Skin of body (tissue), 2 donors: ENCODE measurements around the gene EDC4. TPM values are rescaled to one million over a fixed set of nuclear protein-coding genes. Genes with fewer than 3 reads are reported as not detected.

Source experiments
- DNase-seq: peaks from one replicate; lab custom pipeline; 2025; lab: John Stamatoyannopoulos, UW
- total RNA-seq: library from RNA; depleted of rRNA; stranded (reverse); fragments of >200 nt; gene quantifications from one replicate; pipeline ENCODE4 v1.2.3, GENCODE V29; 2014

Gene EDC4
- total RNA-seq, 1 donor from 2014 or later = 36.7 TPM

DNA sequence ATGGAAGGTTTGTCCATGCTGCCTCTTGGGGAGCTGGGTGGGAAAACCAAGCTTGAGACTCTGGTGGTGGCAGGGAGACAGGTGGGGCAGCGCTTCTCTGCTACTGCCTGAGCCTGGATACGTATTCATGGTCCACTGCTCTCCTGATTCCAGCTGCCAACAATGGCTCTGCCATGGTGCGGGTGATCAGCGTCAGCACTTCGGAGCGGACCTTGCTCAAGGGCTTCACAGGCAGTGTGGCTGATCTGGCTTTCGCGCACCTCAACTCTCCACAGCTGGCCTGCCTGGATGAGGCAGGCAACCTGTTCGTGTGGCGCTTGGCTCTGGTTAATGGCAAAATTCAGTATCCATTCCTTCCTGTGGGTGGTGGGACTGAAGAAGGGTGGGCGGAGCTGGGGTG, 4.2 kb downstream of the EDC4 start:
- DNase-seq = no peak

DNA sequence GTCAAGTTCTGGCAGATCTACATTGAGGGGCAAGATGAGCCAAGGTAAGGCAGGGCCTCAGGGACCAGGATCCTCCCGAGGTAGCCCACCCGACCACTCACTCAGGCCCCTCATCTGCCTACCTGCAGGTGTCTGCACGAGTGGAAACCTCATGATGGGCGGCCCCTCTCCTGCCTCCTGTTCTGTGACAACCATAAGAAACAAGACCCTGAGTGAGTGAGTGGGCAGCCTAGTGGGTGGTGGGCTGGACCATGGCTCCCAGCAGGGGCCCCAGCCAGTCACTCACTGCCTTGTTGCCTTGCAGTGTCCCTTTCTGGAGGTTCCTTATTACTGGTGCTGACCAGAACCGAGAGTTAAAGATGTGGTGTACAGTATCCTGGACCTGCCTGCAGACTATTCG, 5.4 kb downstream of the EDC4 start:
- no peak for DNase-seq

DNA sequence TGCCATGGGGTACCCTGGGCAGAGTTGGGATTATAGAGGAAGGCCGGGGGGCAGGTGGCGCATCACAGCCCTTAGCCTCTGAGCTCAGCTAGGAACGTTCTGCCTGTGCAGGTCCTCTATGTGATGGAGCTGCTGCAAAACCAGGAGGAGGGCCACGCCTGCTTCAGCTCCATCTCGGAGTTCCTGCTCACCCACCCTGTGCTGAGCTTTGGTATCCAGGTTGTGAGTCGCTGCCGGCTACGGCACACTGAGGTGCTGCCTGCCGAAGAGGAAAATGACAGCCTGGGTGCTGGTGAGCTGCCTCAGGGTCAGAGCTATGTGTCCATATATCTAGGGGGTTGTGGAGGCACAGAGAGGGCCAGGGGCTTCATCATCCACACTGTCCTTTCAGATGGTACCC, 6.0 kb downstream of the EDC4 start:
- DNase-seq = no peak

DNA sequence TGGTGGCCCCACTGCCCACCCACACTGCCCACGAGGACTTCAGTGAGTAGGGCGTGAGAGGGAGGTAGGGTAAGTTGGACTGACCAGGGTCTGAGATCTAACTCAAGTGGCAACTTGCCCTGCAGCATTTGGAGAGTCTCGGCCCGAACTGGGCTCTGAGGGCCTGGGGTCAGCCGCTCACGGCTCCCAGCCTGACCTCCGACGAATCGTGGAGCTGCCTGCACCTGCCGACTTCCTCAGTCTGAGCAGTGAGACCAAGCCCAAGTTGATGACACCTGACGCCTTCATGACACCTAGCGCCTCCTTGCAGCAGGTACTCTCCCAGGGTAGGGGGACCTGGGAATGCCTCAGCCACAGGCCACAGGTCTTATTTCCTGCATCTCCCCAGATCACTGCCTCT, 6.6 kb downstream of the EDC4 start:
- DNase-seq = no peak

DNA sequence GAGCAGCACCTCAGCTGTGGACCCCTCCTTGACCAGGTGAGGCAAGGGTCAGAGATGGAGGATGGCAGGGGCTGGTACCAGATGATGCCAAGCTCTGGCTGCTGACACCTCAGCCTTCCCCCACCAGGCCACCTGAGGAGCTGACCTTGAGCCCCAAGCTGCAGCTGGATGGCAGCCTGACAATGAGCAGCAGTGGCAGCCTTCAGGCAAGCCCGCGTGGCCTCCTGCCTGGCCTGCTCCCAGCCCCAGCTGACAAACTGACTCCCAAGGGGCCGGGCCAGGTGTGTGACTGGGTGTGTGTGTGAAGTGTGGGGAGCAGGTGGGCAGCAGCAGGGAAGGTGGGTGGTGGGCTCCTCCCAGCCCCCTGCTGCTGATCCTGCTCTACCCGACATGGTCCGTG, 7.1 kb downstream of the EDC4 start:
- DNase-seq = no peak

DNA sequence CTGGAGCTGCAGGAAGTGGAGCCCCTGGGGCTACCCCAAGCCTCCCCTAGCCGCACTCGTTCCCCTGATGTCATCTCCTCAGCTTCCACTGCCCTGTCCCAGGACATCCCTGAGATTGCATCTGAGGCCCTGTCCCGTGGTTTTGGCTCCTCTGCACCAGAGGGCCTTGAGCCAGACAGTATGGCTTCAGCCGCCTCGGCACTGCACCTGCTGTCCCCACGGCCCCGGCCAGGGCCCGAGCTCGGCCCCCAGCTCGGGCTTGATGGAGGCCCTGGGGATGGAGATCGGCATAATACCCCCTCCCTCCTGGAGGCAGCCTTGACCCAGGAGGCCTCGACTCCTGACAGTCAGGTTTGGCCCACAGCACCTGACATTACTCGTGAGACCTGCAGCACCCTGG, 7.7 kb downstream of the EDC4 start:
- no peak for DNase-seq

DNA sequence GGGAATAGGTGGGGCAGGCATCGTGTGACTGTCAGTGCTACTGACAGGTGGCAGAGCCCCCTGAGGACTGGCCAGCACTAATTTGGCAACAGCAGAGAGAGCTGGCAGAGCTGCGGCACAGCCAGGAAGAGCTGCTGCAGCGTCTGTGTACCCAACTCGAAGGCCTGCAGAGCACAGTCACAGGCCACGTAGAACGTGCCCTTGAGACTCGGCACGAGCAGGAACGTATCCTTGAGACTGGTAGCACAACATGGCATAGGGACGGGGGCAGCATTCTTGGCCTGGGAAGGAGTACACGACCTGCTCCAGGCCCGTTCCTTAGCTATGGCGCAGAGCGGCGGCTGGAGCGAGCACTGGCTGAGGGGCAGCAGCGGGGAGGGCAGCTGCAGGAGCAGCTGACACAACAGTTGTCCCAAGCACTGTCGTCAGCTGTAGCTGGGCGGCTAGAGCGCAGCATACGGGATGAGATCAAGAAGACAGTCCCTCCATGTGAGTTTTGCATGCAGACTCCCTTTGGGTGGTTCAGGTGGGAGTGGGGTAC, 8.8 kb downstream of the EDC4 start:
- no peak for DNase-seq

DNA sequence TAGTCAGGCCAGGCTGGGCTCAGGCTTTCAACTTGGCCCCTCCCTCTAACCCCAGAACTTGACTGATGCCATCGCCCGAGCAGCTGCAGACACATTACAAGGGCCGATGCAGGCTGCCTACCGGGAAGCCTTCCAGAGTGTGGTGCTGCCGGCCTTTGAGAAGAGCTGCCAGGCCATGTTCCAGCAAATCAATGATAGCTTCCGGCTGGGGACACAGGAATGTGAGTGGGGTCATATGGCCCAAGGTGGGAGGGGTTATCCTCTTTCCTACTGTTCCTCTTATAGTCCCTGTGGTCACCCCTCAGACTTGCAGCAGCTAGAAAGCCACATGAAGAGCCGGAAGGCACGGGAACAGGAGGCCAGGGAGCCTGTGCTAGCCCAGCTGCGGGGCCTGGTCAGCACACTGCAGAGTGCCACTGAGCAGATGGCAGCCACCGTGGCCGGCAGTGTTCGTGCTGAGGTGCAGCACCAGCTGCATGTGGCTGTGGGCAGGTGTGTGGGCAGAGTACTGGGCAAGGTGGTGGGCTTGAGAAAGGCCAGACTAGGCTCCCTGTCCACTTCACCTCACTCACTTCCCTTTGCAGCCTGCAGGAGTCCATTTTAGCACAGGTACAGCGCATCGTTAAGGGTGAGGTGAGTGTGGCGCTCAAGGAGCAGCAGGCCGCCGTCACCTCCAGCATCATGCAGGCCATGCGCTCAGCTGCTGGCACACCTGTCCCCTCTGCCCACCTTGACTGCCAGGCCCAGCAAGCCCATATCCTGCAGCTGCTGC, 9.7 kb downstream of the EDC4 start:
- DNase-seq = peak; percentile 17

DNA sequence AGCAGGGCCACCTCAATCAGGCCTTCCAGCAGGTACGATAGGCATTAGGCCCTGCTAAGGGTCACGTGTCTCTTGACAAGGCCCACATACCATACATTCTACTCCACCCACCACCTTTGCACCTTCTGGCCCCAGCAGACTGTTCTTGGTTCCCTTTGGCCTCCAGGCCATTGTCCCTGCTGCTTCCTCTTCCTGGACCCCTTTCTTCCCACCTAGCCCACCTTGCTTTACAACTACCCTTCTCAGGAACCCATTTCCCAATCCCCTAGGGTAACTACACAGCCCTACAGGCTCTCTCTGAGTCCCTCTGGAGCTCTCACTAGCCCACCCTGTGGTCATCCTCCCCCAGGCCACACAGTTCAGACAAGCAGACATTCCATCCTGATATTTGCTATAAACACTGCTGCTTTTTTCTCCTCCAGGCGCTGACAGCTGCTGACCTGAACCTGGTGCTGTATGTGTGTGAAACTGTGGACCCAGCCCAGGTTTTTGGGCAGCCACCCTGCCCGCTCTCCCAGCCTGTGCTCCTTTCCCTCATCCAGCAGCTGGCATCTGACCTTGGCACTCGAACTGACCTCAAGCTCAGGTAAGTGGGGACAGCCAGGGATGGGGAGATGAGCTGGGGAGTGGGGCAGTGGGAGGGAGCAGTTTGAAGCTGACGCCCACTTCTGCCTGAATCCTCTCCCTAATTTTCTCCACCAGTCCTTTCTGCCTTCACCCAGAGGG, 10.5 kb downstream of the EDC4 start:
- DNase-seq = no peak

DNA sequence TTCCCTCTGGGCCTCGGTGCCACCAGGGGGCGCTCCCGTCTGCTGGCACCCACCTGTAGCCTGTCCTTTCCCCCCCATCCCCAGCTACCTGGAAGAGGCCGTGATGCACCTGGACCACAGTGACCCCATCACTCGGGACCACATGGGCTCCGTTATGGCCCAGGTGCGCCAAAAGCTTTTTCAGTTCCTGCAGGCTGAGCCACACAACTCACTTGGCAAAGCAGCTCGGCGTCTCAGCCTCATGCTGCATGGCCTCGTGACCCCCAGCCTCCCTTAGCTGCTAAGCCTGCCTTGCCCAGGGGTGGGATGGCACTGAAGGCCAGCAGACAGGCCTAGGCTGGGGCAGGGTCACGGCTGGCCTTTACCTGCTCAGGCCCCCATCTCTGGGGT, 11.0 kb downstream of the EDC4 start:
- DNase-seq = no peak

DNA sequence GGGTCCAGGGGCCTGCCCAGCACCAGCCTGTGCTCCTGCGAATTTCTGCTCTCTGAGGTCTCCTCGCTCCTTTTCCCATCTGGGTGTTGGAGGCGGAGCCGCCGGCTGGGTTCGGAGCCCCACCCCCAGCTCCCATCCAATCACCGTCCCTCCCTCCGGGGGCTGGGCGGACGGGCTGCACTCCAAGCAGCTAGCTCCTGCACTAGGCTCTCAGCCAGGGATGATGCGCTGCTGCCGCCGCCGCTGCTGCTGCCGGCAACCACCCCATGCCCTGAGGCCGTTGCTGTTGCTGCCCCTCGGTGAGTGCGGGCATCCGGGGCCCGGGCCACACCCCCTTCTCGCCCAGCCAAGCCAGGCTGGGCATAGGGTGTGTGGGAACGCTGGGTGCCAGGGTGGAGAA, 11.8 kb downstream of the EDC4 start, which contains the start of gene NRN1L:
NRN1L (plus strand) TSS at position 202 of the 400 bp plus-strand sequence; CDS start at position 221, 19 bp downstream.
- DNase-seq = peak; percentile 75

DNA sequence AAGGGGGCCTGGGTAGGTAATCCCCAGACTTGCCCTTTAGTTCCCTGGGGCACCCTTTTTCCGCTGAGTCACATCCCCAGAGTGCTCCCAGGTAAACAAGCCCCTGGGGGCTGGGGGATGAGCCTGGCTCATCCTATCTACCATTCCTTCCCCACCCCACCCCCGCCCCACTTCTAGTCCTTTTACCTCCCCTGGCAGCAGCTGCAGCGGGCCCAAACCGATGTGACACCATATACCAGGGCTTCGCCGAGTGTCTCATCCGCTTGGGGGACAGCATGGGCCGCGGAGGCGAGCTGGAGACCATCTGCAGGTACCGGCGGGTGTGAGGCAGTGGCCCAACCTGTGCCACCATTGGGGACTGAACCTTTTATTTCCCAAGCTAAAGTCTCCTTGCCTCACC, 12.7 kb downstream of the EDC4 start:
- no peak for DNase-seq

DNA sequence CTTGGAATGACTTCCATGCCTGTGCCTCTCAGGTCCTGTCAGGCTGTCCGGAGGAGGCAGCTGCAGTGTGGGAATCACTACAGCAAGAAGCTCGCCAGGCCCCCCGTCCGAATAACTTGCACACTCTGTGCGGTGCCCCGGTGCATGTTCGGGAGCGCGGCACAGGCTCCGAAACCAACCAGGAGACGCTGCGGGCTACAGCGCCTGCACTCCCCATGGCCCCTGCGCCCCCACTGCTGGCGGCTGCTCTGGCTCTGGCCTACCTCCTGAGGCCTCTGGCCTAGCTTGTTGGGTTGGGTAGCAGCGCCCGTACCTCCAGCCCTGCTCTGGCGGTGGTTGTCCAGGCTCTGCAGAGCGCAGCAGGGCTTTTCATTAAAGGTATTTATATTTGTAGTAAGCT, 13.1 kb downstream of the EDC4 start:
- no peak for DNase-seq

DNA sequence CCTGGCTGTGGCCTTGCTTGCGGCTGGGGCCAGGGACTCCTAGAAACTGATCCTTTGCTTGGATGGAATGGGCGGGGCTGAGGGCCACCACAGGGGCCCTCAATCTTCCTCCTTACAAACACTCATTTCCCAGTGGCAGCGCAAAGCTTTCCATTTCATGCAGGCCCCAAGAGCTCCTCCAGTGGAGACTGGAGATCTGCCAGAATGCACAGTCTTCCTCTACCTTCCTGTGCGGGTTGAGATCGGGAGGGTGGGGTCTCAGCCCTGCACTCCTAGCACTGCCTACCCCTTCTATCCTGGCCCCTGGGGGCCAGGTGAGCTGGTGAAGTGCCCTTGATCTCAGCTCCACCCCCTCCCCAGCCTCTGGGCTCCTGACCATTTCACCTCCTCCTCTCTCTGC, 13.5 kb downstream of the EDC4 start:
- DNase-seq = no peak

DNA sequence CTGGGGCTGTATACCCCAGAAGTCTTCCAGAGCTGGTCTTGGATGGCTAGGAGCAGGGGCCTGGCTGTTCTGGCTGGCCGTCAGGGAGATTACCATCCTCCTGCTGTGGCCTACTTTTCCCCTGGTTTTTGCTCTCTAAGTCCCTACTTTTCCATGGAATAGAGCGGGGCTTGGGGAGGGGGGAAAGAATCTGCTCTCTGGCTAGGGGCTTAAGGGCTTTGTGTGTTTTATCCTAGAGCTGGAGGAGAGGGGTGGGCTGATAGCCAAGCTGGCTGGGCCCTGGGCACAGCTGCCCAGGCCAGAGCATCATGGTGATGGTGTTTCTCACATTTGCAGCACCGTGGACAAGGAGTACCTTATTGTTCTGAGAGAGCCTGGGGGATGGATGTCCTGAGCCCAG, 15.5 kb downstream of the EDC4 start:
- DNase-seq = no peak

DNA sequence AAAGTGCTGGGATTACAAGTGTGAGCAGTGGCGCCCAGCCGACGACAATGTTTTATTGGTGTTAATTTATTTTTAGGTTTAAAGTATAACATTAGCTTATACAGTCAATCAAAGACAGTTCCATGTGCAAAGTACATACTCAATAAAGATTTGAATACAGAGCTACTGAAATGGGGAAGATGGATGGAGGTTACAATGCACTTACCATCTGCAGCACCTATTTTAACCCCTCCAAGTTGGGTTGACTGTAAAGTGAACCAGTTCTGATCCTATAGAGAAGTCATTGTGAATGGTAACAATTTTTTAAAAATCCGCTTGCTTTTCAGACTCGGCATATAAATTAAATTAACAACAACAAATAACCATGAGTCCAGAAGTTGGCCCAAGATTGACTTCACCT, 19.5 kb downstream of the EDC4 start:
- DNase-seq = no peak

DNA sequence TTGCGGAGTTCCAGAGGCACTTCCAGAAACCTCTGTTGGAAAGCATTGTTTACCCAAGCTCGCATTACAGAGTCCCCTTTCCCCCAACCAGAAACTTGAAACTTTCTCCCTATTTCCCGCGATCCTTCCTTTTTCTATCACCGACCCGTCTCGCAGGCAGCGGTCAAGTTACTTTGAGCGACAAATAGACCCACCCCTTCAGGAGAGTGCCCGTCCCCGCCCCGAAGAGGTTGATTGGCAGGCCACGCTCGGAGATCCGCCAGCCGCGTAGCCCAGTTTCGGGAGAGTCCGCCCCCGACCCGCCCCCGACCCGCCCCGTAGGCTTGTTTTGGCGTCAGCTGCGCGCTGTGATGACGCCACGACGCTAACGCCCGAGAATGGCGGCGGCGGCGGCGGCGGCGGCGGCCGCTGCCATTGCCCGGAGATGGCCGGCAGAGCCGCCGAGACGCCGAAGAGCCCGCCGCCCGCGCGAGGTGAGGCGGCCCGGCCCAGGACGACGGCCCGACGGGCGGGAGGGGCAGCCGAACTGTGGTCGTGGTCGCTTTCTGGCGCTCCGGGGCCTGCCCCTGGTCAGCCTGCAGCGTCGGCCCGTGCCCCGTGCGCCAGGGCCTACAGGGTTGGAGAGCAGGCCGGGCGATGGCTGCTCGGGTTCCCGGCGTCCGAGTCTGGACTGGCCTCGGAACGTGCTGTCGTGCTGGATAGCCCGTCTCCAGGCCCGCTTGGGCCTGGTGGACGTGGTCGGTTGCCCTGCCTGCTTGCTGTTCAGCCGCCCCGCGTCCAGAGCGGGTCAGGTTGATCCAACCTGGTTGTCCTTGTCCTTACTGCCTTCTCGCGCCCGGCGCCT, 20.3 kb downstream of the EDC4 start, which contains the start of gene PSKH1:
PSKH1 (plus strand) TSS at position 356 of the 844 bp plus-strand sequence. CDS start 15,496 bp downstream, outside the sequence.
- peak; percentile 94 for DNase-seq

DNA sequence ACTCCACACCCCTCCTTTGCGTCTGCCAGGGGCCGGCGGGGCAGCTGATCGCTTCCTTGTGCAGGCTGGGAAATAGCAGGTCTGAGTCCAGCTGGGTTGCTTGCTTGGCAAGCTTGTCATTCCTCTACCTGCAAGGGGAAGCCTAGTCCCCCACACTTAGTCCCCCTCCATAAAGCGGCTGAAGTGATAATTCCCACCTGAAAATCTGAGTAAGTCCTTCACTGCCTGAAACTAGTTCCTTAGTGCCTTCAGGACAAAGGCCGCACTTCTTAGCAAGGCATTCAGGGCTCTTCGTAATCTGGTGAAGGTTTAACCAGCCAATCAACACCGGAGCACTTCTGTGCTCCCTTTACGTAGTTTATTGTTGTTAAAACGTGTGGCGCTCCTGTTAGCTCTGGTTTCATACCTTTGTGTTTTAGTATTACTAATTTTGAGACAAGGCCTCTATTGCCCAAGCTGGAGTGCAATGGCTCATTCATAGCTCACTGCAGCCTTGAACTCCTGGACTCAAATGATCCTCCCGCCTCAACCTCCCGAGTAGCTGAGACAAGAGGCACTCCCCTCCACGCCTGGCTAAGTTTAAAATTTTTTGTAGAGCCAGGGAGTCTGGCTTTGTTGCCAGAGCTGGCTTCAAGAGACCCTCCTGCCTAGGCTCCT, 21.0 kb downstream of the EDC4 start:
- DNase-seq = no peak

DNA sequence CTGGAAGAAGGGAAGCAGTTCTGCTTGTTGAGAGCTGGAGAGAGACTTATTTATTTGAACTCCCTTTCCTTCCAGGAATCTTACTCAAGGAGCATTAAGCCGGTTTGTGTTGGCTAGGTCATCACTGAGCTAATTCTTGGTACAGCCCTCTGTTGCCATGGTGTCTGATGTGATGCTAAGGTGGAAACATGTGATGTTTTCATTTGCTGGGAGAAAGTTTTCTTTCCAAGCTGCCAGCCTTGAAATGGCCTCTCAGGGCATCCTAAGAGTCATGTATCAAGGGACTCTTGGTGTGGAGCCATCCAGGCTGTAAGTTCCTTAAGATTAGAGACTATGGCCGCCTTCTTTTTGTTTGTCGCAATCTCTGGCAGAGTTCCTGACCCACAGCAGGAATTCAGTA, 24.4 kb downstream of the EDC4 start:
- no peak for DNase-seq

DNA sequence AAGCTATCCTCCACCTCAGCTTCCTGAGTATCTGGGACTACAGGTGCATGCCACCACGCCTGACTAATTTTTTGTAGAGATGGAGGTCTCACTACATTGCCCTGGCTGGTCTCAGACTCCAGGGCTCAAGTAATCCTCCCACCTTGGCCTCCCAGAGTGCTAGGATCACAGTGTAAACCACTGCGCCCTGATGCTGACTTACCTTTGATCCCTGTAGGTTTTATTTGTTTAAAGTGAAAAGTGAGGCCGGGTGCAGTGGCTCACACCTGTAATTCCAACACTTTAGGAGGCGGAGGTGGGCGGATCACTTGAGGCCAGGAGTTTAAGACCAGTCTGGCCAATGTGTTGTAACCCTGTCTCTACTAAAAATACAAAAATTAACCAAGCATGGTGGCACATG, 28.9 kb downstream of the EDC4 start:
- DNase-seq = no peak

DNA sequence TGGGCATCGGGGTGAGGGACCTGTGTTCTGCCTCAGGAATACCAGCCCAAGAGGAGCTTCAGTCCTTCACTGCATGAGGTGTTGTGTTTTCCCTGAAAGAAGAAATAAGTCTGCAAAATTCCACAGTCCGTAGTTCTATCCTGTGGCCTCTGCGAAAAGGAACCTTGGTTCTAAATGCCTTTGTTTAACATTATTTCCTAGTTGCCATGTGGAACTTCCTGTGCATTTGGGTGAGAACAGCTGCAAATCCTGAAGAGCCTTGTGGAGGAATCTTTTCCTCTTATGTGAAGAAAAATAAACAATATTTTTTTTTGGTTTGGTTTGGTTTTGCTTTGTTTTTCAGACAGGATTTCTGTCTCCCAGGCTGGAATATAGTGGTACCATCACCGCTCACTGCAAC, 30.0 kb downstream of the EDC4 start:
- no peak for DNase-seq
